ENCODE results near the gene FGFBP2. TPM values are rescaled to one million over a fixed set of nuclear protein-coding genes. Genes with fewer than 3 reads are reported as not detected.

The FGFBP2 gene
- total RNA-seq, 4 donors from 2014 or later: 0.62 to 5.2 (median 2.2) TPM

DNA sequence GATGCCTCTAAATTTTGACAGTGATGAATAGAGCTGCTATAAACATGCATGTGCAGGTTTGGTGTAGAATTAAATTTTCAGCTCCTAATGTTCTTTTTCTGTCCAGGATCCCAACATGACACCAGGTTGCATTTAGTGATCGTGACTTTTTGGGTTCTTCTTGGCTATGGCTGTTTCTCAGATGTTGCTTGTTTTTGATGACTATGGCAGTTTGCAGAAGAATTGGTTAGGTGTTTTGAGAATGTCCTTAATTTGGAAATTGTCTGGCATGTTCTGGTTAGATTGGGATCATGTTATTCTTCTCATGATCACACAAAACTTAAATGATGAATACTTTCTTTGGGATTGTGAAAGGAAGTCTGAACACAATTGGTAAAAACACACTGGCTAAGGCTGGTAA, 20.7 kb downstream of the FGFBP2 start:
- Histone ChIP-seq H3K27ac (no peak overlapping the region), H3K4me1 (no peaks in the 10 kb centered on the region), H3K27me3 (no peaks in the 10 kb centered on the region), H3K4me3 (no peak overlapping the region), H3K9me3 (no peaks in the 10 kb centered on the region), H3K36me3 (no peaks in the 10 kb centered on the region)
- WGBS, 2 donors (ENCODE audit: low coverage in 1 of 2): 80 to 100% methylated on average over 1 of the region's 1 CpG
- TF ChIP-seq POLR2A (IDR thresholded peaks at IDR 0.05) (no peak), CTCF (IDR thresholded peaks at IDR 0.05) (no peak), EP300 (IDR thresholded peaks at IDR 0.05) (no peak), POLR2AphosphoS5 (IDR thresholded peaks at IDR 0.05) (no peak)
- no peak for ATAC-seq

GRCh38 chr4:15938640-15939039, 24.3 kb downstream of the FGFBP2 start, which contains the start of gene FGFBP1:
Gene FGFBP1, minus strand, starts transcription at chr4:15938740. Its CDS starts 2,108 bp downstream, at chr4:15936632.
- H3K27ac ChIP-seq: no peak within 1 kb of the TSS
- 78 to 85% methylated on average over 4 of the region's 4 CpGs for whole genome bisulfite sequencing, 2 donors (ENCODE audit: low coverage in 1 of 2)
- TF ChIP-seq POLR2AphosphoS5 (IDR thresholded peaks at IDR 0.05) (no peak), EP300 (IDR thresholded peaks at IDR 0.05) (no peak), CTCF (IDR thresholded peaks at IDR 0.05) (no peak), POLR2A (IDR thresholded peaks at IDR 0.05) (no peak)
- H3K9me3 ChIP-seq: no peaks in the 10 kb centered on the region
- no peaks in the 10 kb centered on the region for H3K36me3 ChIP-seq
- H3K4me1 ChIP-seq: no peaks in the 10 kb centered on the region
- H3K4me3 ChIP-seq: no peak within 1 kb of the TSS
- H3K27me3 ChIP-seq: no peaks in the 10 kb centered on the region
- no peak for ATAC-seq

DNA sequence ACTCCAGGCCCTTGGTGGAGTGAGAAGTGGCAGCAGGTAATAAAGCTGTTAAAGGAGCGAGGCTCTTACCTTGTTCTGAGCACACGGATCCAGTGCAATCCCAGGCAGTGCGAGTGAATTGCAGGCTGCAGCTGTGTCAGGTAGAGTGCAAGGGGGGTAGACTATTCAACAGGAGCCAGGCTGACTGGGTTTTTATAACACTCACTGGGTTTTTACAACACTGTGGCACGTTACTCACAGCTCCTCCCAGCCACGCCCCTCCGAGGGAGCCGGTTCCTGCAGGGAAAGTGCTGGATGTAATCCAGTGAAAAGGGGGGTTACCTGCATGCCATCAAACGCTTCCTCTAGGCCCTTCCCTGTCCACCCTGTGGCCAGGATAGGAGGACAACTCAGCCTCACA, 24.8 kb downstream of the FGFBP2 start:
- Histone ChIP-seq H3K36me3 (no peaks in the 10 kb centered on the region), H3K4me1 (no peaks in the 10 kb centered on the region), H3K27me3 (no peaks in the 10 kb centered on the region), H3K9me3 (no peaks in the 10 kb centered on the region), H3K4me3 (no peak overlapping the region), H3K27ac (no peak overlapping the region)
- no peak for ATAC-seq
- 70 to 80% methylated on average over 1 to 2 of the region's 8 CpGs for WGBS, 2 donors (ENCODE audit: low coverage in 1 of 2)
- no peak for TF ChIP-seq POLR2A (IDR thresholded peaks at IDR 0.05)
- TF ChIP-seq POLR2AphosphoS5 (IDR thresholded peaks at IDR 0.05): no peak
- TF ChIP-seq CTCF (IDR thresholded peaks at IDR 0.05): no peak
- TF ChIP-seq EP300 (IDR thresholded peaks at IDR 0.05): no peak

DNA sequence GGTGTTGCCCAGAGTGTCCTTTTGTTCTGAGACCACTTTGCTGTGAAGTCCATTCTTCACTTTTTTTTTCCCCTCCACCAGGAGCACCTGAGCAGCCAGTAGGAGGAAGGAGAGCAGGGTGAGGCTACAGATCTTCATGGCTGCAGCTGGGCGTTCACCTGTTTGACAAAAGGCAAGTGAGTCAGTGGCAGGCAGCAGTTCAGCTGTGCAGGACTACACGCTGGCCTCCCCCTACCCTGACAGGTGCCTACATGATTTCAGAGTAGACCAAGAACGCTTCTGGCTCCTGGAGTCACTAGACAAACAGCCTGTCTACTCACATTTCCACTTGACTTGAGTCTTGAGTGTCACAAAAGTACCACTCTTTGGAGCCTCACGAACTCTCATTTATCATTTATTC, 26.5 kb downstream of the FGFBP2 start:
- no peak for ATAC-seq
- TF ChIP-seq POLR2AphosphoS5 (IDR thresholded peaks at IDR 0.05) (no peak), CTCF (IDR thresholded peaks at IDR 0.05) (no peak), EP300 (IDR thresholded peaks at IDR 0.05) (no peak), POLR2A (IDR thresholded peaks at IDR 0.05) (no peak)
- H3K27me3 ChIP-seq: no peaks in the 10 kb centered on the region

DNA sequence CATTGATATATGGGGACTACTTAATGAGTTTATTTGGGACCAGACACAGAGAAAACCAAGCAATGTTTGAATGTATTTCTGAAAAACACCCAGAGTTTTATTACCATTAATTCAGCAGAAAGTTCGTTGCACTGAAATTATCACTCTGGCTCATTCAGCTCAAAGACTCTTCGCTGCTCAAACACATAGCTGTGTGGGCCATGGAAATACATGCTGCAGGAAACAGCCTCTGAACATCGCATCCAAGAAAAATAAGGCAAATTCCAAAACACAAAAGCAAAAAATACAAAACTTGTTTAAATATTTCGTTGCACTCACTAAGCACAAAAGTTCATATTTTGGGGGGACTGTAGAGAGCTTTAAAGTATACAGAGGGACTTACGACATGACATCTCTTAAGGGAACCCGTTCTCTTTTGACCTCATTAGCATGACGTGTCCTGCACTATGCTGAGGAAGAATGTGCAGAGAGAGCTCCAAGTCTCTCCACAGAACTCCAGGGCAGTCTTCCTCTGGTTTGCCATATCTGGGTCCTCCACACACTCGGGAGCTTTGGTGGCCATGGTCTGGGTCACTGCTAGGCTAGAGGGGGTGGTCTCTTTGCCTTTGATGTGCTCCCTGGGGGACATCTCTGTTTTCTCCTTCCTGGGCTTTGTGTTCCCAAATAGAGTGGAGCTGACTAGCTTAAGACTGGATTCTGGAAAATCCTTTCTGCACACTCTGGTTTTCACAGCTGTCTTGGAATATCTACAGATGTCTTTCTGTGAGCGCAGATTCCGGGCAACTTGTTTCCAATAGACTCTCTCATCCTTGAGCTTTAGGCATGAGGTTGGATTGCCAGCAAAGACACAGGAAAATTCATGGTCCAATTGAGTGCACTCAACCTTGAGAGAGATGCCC, 27.2 kb downstream of the FGFBP2 start:
- 72 to 75% methylated on average over 8 to 9 of the region's 10 CpGs for WGBS, 2 donors (ENCODE audit: low coverage in 1 of 2)
- Histone ChIP-seq H3K9me3 (no peaks in the 10 kb centered on the region), H3K36me3 (no peaks in the 10 kb centered on the region), H3K27ac (no peak overlapping the region), H3K27me3 (no peaks in the 10 kb centered on the region), H3K4me3 (no peak overlapping the region), H3K4me1 (no peaks in the 10 kb centered on the region)
- no peak for ATAC-seq
- no peak for TF ChIP-seq CTCF (IDR thresholded peaks at IDR 0.05)
- TF ChIP-seq POLR2A (IDR thresholded peaks at IDR 0.05): no peak
- TF ChIP-seq EP300 (IDR thresholded peaks at IDR 0.05): no peak
- no peak for TF ChIP-seq POLR2AphosphoS5 (IDR thresholded peaks at IDR 0.05)

More for the DNA sequence above, 26.5 kb downstream of the FGFBP2 start:
- Histone ChIP-seq H3K36me3 (no peaks in the 10 kb centered on the region), H3K4me3 (no peak overlapping the region), H3K27ac (no peak overlapping the region), H3K4me1 (no peaks in the 10 kb centered on the region), H3K9me3 (no peaks in the 10 kb centered on the region)
- WGBS, 2 donors (ENCODE audit: low coverage in 1 of 2): 58 to 90% methylated on average over 2 to 3 of the region's 4 CpGs
